ENCODE measurements around the gene MDC1. TPM values are rescaled to one million over a fixed set of nuclear protein-coding genes. Genes with fewer than 3 reads are reported as not detected.

Gene MDC1
- total and polyA plus RNA-seq, 2 of the 13 experiments (the other 11 are each of a cell fraction or from before 2014, with no cell fraction given), result 8.4 to 14.0 TPM

- TF ChIP-seq RXRA (CRISPR knock-in tag; IDR thresholded peaks at IDR 0.05) (peak; percentile 63), HMGA1 (CRISPR knock-in tag; conservative IDR thresholded peaks at IDR 0.05) (no peak), AGO1 (IDR thresholded peaks at IDR 0.05; ENCODE audit: low read depth, low read length, poor library complexity, severe bottlenecking) (peak; percentile 55), HOXA5 (CRISPR knock-in tag; IDR thresholded peaks at IDR 0.05) (0 out of 2 replicates have a peak, but pooled peaks have one; percentile 55), TARDBP (CRISPR knock-in tag; IDR thresholded peaks at IDR 0.05) (peak; percentile 89), SRY (CRISPR knock-in tag; IDR thresholded peaks at IDR 0.05) (peak; percentile 79; the same call in 1 of the 2 replicates), KAT8 (CRISPR knock-in tag; IDR thresholded peaks at IDR 0.05) (0 out of 2 replicates have a peak, but pooled peaks have one; percentile 40), SMC3 (IDR thresholded peaks at IDR 0.05; ENCODE audit: low read length) (peak; percentile 89), ZSCAN29 (CRISPR knock-in tag; conservative IDR thresholded peaks at IDR 0.05) (0 out of 2 replicates have a peak, but pooled peaks have one; percentile 35), NR2F1 (CRISPR knock-in tag; IDR thresholded peaks at IDR 0.05) (no peak), RORA (CRISPR knock-in tag; IDR thresholded peaks at IDR 0.05) (no peak), MAZ (IDR thresholded peaks at IDR 0.05; ENCODE audit: borderline replicate concordance, low read depth, low read length) (peak; percentile 82), MAZ (CRISPR knock-in tag; IDR thresholded peaks at IDR 0.05; ENCODE audit: low read depth) (peak; percentile 66; the same call in 1 of the 2 replicates), SOX6 (IDR thresholded peaks at IDR 0.05) (no peak), SOX6 (CRISPR knock-in tag; IDR thresholded peaks at IDR 0.05) (peak; percentile 79), ZNF335 (CRISPR knock-in tag; IDR thresholded peaks at IDR 0.05) (no peak), ZNF124 (CRISPR knock-in tag; IDR thresholded peaks at IDR 0.05) (peak; percentile 79; the same call in 1 of the 2 replicates), KLF11 (CRISPR knock-in tag; IDR thresholded peaks at IDR 0.05) (peak; percentile 48; the same call in 1 of the 2 replicates), BHLHE40 (IDR thresholded peaks at IDR 0.05; ENCODE audit: low read length) (0 out of 2 replicates have a peak, but pooled peaks have one; percentile 44), ZFP36L2 (CRISPR knock-in tag; IDR thresholded peaks at IDR 0.05) (peak; percentile 78; the same call in 1 of the 2 replicates), ZBTB44 (CRISPR knock-in tag; IDR thresholded peaks at IDR 0.05) (no peak), STAG1 (CRISPR knock-in tag; IDR thresholded peaks at IDR 0.05) (peak; percentile 99), ZNF136 (CRISPR knock-in tag; IDR thresholded peaks at IDR 0.05; ENCODE audit: low read depth) (0 out of 2 replicates have a peak, but pooled peaks have one; percentile 33), TOPORS (CRISPR knock-in tag; IDR thresholded peaks at IDR 0.05) (0 out of 2 replicates have a peak, but pooled peaks have one; percentile 21), KMT2A (CRISPR knock-in tag; IDR thresholded peaks at IDR 0.05) (peak; percentile 76; the same call in 1 of the 2 replicates), NBN (conservative IDR thresholded peaks at IDR 0.05) (no peak), SIX4 (CRISPR knock-in tag; IDR thresholded peaks at IDR 0.05) (0 out of 2 replicates have a peak, but pooled peaks have one; percentile 51), AKAP8 (CRISPR knock-in tag; IDR thresholded peaks at IDR 0.05) (no peak), IRF2 (CRISPR knock-in tag; IDR thresholded peaks at IDR 0.05) (peak; percentile 89), ZFP37 (CRISPR knock-in tag; IDR thresholded peaks at IDR 0.05; ENCODE audit: borderline replicate concordance) (no peak), ZNF567 (CRISPR knock-in tag; IDR thresholded peaks at IDR 0.05; ENCODE audit: borderline replicate concordance) (0 out of 2 replicates have a peak, but pooled peaks have one; percentile 68), DRAP1 (CRISPR knock-in tag; IDR thresholded peaks at IDR 0.05) (peak; percentile 63)
Observed at GRCh38 chr6:30678964-30679726, 37.9 kb downstream of the MDC1 start (continued).

All from HepG2 (cell line).